Endothelial cell (in vitro differentiated cells): ENCODE data around the gene PARD3B. TPM values are rescaled to one million over a fixed set of nuclear protein-coding genes. Genes with fewer than 3 reads are reported as not detected.

Experiments
- DNase-seq: peaks from one replicate; pipeline ENCODE4 v3.0.0; 2021; ENCODE audit warnings: low spot score
- H3K27ac Mint-ChIP-seq: one replicate; pipeline ENCODE4 v1.8.0; 2021; ENCODE audit warnings: mixed read lengths, inconsistent platforms; ENCODE audit not compliant: unreplicated experiment
- H3K27me3 Mint-ChIP-seq: one replicate; pipeline ENCODE4 v1.8.0; 2021; ENCODE audit warnings: mild to moderate bottlenecking, moderate library complexity, mixed read lengths, inconsistent platforms; ENCODE audit not compliant: unreplicated experiment
- H3K36me3 Mint-ChIP-seq: one replicate; pipeline ENCODE4 v1.8.0; 2021; ENCODE audit warnings: mild to moderate bottlenecking, low read depth, mixed read lengths, inconsistent platforms; ENCODE audit not compliant: unreplicated experiment
- H3K4me1 Mint-ChIP-seq: one replicate; pipeline ENCODE4 v1.8.0; 2021; ENCODE audit warnings: mild to moderate bottlenecking, mixed read lengths, inconsistent platforms; ENCODE audit not compliant: unreplicated experiment
- H3K4me3 Mint-ChIP-seq: one replicate; pipeline ENCODE4 v1.8.0; 2021; ENCODE audit warnings: mild to moderate bottlenecking, mixed read lengths, inconsistent platforms; ENCODE audit not compliant: unreplicated experiment
- H3K9me3 Mint-ChIP-seq: one replicate; pipeline ENCODE4 v1.8.0; 2021; ENCODE audit warnings: mixed read lengths, inconsistent platforms; ENCODE audit not compliant: unreplicated experiment
- total RNA-seq: library from RNA; stranded (reverse); fragmentation: NEBNext Ultra II Directional; extraction: Animal tissue kit (Norgen Biotek cat#: 25700); gene quantifications from one replicate; pipeline ENCODE4 v1.2.1, GENCODE V29; 2021; ENCODE audit not compliant: unreplicated experiment
- TF ChIP-seq, protein P1 (sequence below): fragments of 200-600 bp; sonication (generic); IDR thresholded peaks from one replicate; pipeline ENCODE4 v1.5.0; 2021; ENCODE audit warnings: antibody characterized with exemption; ENCODE audit not compliant: unreplicated experiment

Gene PARD3B
- total RNA-seq, 1 donor from 2014 or later = 17.4 TPM

DNA sequence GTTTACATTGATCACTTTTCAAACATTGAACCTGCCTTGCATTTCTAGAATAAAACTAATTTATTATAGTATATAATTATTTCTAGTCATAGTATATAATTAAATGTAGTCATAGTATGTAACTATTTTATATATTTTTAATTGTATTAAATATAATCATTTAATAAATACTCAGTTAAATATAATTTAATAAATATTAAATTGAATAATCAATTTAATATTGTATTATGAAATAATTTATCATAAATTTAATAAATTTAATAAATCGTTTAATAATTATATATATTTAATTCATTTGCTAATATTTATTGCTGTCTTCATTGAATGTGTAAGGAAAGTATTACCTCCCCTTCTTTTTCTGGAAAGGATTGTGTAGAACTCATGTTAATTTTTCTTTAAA, 911.4 kb downstream of the PARD3B start:
- H3K9me3 Mint-ChIP-seq = no peaks in the 10 kb centered on the region
- peaks cover 9% of the 10 kb centered on the region for H3K4me1 Mint-ChIP-seq
- no peak overlapping the region for H3K4me3 Mint-ChIP-seq
- H3K27me3 Mint-ChIP-seq = peaks cover 2% of the 10 kb centered on the region
- H3K27ac Mint-ChIP-seq = no peak overlapping the region
- H3K36me3 Mint-ChIP-seq = no peaks in the 10 kb centered on the region
- no peak for DNase-seq
- TF ChIP-seq, protein P1, sequence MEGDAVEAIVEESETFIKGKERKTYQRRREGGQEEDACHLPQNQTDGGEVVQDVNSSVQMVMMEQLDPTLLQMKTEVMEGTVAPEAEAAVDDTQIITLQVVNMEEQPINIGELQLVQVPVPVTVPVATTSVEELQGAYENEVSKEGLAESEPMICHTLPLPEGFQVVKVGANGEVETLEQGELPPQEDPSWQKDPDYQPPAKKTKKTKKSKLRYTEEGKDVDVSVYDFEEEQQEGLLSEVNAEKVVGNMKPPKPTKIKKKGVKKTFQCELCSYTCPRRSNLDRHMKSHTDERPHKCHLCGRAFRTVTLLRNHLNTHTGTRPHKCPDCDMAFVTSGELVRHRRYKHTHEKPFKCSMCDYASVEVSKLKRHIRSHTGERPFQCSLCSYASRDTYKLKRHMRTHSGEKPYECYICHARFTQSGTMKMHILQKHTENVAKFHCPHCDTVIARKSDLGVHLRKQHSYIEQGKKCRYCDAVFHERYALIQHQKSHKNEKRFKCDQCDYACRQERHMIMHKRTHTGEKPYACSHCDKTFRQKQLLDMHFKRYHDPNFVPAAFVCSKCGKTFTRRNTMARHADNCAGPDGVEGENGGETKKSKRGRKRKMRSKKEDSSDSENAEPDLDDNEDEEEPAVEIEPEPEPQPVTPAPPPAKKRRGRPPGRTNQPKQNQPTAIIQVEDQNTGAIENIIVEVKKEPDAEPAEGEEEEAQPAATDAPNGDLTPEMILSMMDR = no peak

DNA sequence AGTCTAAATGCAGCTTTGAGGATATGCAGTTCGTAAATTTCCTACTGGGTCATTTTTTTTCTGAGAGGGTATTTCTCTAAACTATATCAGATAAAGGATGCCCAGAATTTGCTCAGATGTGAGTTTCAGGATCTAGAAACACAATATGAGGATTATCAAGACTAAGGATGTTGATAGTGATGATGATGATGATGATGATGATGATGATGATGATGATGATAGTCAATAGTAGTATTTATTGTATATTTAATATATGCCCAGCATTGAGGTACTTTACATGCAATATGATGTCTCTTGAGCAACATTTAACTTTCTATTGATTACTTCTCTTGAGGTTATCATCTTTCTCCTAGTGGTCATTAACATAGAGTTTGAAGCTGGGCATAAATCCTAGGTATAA, 914.9 kb downstream of the PARD3B start:
- Mint-ChIP-seq H3K36me3 (no peaks in the 10 kb centered on the region), H3K27me3 (peaks cover 2% of the 10 kb centered on the region), H3K4me1 (peaks cover 9% of the 10 kb centered on the region), H3K27ac (no peak overlapping the region), H3K4me3 (no peak overlapping the region), H3K9me3 (no peaks in the 10 kb centered on the region)
- TF ChIP-seq, protein P1 = no peak
- DNase-seq = no peak

DNA sequence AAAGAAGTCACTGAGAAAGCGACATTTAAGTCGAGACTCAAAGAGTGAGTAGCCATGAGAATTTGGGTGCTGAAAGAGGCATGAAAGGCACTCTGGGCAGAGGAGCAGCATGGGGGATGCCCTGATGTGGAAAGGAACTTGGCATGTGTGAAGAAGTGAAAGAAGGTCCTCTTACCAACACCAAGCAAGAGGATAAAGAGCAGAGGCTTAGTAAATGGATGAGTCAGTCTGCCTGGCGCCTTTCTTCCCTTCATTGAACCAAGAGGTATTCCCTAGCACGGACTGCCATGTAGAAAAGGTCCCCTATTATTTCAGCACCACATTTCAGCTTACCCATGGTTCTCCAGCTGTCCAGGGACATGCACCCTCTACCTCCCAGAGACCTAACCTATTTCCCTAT, 915.9 kb downstream of the PARD3B start:
- Mint-ChIP-seq H3K27ac (no peak overlapping the region), H3K4me3 (no peak overlapping the region), H3K4me1 (peaks cover 9% of the 10 kb centered on the region), H3K27me3 (peaks cover 2% of the 10 kb centered on the region), H3K36me3 (no peaks in the 10 kb centered on the region), H3K9me3 (no peaks in the 10 kb centered on the region)
- DNase-seq = no peak
- TF ChIP-seq, protein P1 = no peak

DNA sequence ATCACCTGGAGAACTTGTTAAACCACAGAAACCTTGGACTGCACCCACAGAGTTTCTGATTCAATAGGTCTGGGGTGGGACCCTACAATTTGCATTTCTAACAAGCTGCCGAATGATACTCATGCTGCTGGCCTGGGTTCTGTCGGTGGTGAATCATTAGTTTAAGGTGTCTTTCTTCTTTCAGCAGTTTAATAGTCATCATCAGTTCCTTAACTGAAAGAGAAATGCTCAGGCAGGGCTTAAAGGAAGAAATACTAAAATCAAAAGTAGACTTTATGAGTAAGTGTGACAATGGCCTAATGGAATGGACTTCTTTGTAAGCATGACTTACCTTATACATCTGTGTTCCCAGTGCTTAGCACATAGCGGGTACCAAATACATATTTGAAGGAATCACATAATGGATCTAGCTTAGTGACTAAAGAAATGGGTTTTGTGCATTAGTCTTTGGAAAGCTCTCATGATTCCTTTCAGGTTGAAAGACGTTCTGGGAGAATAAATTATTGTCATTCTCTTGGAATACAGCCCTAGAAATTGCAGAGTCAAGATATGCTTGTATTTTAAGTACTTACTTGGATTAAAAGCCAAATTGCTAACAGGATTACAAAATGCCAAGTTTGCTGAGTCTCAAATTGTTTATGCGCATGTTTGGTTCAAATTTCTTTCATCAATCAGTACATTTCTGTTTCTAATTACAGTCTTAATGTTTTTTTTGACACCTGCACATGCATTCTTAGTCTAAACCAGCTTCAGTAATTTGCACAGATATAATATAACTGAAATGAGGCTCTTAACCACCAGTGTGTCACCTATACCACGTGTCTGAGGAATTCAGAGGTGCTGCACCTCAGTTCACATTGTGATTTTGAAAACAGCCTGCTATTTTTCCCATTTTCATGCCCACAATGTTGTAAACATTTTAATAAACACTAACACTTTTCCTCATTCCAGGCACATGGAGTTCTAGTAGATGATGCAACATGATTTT, 916.7 kb downstream of the PARD3B start:
- Mint-ChIP-seq H3K36me3 (no peaks in the 10 kb centered on the region), H3K4me3 (no peak overlapping the region), H3K27ac (no peak overlapping the region), H3K4me1 (peaks cover 9% of the 10 kb centered on the region), H3K9me3 (no peaks in the 10 kb centered on the region), H3K27me3 (peaks cover 2% of the 10 kb centered on the region)
- TF ChIP-seq, protein P1 = no peak
- DNase-seq = no peak

GRCh38 chr2:205462681-205463345, 917.5 kb downstream of the PARD3B start:
- Mint-ChIP-seq H3K27ac (no peak overlapping the region), H3K36me3 (no peaks in the 10 kb centered on the region), H3K4me3 (no peak overlapping the region), H3K4me1 (peaks cover 9% of the 10 kb centered on the region), H3K27me3 (peaks cover 2% of the 10 kb centered on the region), H3K9me3 (no peaks in the 10 kb centered on the region)
- no peak for DNase-seq
- TF ChIP-seq, protein P1 = no peak
